ENCODE data around the gene SPAG17.
A peak's percentile ranks its signal among the peaks of the same experiment; 100 is the strongest.
"Not testable (repeated sequence)": the region's sequence is repeated elsewhere in the genome, so short reads cannot be mapped to it uniquely, and the experiment has no call there.

SPAG17 gene

DNA sequence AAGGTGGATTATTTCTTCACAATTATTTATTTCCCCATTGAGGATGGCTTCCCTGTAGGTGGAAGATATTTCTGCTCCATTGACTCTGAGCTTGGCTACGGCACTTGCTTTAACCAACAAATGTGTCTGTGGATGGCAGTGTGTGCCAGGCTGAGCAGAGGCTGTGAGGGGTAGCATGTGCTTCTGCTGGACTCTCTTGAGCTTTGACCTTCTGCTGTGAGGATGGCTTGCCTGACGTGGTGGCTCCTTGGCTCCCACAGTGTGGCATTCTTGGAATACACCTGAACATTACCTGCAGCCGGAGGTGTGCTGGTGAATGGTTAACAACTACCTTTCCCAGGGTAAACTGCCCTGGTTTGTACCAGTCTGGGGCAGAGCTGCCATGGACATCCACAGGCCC, 208.6 kb downstream of the SPAG17 start:
- DNase-seq (ENCODE audit: low read depth, low spot score), result no peak

DNA sequence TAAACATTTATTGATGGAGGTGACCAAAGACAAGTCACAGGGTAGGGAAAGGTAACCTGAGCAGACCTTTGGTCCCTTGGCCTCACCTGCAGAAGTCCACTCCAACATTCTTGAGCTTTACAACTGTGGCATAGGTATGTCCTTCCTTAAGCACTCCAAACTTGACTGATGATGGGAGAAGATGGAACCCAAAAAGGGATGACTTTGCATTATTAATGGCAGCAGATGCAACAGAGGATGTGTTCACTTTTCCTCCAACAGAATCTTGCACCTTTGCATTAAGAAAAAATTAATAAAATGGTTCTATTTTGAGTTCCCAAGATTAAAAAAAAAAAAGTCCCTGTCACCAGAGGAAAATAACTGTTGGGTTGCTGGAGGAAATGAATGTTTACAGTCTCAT, 213.3 kb downstream of the SPAG17 start:
- DNase-seq (ENCODE audit: low read depth, low spot score), result no peak

DNA sequence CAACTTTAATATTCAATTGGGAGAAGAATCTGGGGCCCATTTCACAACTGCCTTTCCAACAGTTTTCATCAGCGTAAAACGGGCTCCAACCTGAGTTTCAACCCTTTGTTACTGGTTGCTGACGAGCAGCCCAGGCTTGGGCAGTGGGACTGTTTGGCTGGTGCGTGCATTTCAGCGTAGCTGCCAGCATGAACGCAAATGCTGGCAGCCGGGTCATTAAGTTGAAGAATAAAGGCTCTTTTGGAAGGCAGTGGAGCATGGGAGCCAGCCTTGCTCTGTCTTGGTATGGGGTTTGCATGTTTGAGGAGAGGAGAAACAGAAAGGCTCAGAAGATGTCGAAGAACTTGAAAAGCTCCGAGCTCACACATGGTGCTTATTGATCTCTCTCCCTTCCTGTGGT, 214.8 kb downstream of the SPAG17 start:
- DNase-seq (ENCODE audit: low read depth, low spot score), result no peak

- DNase-seq (ENCODE audit: low read depth, low spot score), result peak; percentile 39
Observed at GRCh38 chr1:117967881-117968280, 217.1 kb downstream of the SPAG17 start.

DNA sequence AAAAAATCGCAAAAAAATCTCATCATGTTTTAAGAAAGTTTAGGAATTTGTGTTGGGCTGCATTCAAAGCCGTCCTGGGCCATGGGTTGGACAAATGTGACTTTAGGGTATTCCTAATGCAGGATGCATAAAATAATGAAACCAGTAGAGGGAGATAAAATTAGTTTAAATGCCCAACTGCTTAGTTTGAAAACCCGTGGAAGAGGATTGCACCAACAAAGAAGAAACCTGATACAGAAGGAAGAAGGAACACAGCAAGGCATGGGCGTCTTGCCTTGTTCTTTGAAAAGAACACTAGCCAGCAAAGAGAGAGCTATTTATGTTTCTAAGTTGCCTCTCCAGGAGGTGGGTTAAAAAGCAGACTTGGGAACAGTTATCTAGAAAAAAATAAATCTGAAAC, 217.6 kb downstream of the SPAG17 start:
- DNase-seq (ENCODE audit: low read depth, low spot score), result peak; percentile 69

- DNase-seq (ENCODE audit: low read depth, low spot score), result no peak
Observed at GRCh38 chr1:117964290-117965038, 220.6 kb downstream of the SPAG17 start.

GRCh38 chr1:117959364-117959763, 225.7 kb downstream of the SPAG17 start:
- no peak for DNase-seq (ENCODE audit: low read depth, low spot score)

GRCh38 chr1:117952386-117952785, 232.6 kb downstream of the SPAG17 start:
- no peak for DNase-seq (ENCODE audit: low read depth, low spot score)

- no peak for DNase-seq (ENCODE audit: low read depth, low spot score)
Observed at GRCh38 chr1:117942293-117942692, 242.7 kb downstream of the SPAG17 start.

DNA sequence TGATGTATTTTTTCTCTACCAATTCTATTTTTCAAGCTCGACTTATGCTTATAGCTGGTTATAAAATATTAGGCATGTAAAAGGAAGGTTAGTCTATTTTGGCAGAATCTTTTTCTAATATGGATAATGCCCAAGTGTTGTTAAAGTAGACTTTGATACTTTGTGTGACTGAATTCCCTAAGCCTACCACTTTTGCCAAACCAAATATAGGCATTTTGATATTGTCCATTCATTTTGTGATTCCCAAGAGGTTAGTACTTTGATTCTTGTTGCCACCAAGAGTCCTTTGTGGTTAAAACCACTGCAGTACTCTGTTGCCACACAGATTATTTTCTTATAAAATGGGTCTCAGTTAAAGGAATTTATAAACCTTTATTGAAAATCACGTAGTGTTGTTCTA, 251.3 kb downstream of the SPAG17 start:
- no peak for DNase-seq (ENCODE audit: low read depth, low spot score)

- DNase-seq (ENCODE audit: low read depth, low spot score), result no peak
Observed at GRCh38 chr1:117932576-117932975, 252.5 kb downstream of the SPAG17 start.

- DNase-seq (ENCODE audit: low read depth, low spot score), result no peak
Observed at GRCh38 chr1:117930484-117930883, 254.5 kb downstream of the SPAG17 start.

GRCh38 chr1:117930173-117930447, 254.9 kb downstream of the SPAG17 start:
- DNase-seq (ENCODE audit: low read depth, low spot score), result no peak

DNA sequence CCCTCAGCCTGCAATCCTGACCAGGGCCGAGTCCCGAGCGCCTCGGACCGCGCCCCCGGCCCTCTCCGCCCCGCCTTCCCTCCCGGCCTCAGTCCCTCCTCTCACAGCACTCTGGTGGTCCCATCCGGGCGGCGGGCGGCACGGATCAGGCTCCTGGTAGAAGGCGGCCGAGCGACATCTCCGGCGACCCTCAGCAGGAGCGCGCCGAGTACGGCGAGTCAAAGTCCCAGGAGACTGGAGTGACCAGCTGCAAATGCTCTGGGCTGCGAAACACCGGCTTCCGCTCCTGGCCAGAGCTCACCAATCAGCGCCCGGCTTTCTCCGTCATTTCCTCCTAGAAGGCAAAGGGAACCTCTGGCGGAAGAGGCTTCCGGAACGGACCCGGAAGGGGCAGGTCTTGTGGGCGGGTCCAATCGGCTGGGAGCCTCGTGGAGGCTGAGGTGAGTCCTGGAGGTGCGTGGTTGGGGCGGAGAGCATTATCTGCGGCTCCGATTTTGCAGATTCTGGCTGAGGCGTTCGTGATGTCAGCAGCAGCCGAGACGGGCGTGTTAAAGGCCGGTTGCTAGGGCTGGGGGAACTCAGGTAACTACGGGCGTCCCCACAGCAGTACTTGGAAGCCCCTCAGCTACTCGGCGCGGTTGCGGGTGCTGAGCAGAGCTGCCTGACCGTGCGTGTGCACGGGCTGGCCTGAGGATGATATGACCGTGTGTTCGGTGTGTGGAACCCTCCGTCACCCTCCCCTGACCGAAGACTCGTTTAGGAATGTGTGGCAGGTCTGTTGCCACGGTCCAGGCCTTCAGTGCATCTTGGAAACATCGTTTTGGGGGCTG, 255.5 kb downstream of the SPAG17 start, which contains the start of the genes GDAP2 and WDR3:
TSS of gene GDAP2 (minus strand) at position 279 of the 830 bp plus-strand sequence. CDS start 9,264 bp downstream, outside the sequence.
TSS of gene WDR3 (plus strand) at position 397 of the 830 bp plus-strand sequence. CDS start 3,581 bp downstream, outside the sequence.
- DNase-seq (ENCODE audit: low read depth, low spot score), result peak; percentile 91

- DNase-seq (ENCODE audit: low read depth, low spot score), result peak; percentile 18
Observed at GRCh38 chr1:117928881-117929342, 256.1 kb downstream of the SPAG17 start.

- no peak for DNase-seq (ENCODE audit: low read depth, low spot score)
Observed at GRCh38 chr1:117925981-117926380, 259.0 kb downstream of the SPAG17 start.

DNA sequence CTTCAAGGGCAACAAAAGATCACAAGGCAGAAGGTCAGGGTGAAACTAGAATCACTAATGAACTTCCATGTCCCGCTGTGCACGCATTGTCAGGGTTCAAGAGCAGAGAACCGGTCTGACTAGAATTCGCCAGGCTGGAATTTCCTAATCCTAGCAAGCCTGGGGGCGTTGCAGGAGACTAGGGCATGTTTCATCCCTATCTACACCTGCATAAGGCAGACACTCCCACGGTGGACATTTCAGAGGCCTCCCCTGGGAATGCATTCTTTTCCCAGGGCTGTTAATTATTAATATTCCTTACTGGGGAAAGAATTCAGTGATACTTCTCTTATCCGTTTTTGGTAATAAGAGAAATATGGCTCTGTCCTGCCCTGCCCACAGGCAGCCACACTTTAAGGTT, 262.3 kb downstream of the SPAG17 start:
- DNase-seq (ENCODE audit: low read depth, low spot score), result not testable (repeated sequence)

GRCh38 chr1:117921991-117922390, 263.0 kb downstream of the SPAG17 start:
- no peak for DNase-seq (ENCODE audit: low read depth, low spot score)

- DNase-seq (ENCODE audit: low read depth, low spot score), result no peak
Observed at GRCh38 chr1:117919376-117919775, 265.7 kb downstream of the SPAG17 start.

DNA sequence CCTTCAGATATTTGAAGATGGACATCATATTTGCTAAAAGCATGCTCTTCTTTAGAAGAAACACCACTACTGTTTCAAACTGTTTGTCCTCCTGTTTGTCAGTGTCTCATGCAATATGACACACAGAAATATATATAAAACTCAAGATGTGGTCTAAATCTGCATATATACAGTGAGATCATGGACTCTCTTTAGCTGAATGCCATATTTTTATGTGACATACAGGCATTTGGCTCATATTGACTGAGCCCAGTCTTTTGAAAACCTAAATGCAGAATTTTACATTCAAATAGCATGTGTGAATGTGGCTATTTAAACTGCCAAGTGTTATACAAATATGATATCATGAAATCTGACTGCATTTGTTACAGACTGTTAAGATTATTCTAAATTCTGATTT, 274.0 kb downstream of the SPAG17 start:
- DNase-seq (ENCODE audit: low read depth, low spot score), result no peak

GRCh38 chr1:117905019-117905418, 280.0 kb downstream of the SPAG17 start:
- no peak for DNase-seq (ENCODE audit: low read depth, low spot score)

DNA sequence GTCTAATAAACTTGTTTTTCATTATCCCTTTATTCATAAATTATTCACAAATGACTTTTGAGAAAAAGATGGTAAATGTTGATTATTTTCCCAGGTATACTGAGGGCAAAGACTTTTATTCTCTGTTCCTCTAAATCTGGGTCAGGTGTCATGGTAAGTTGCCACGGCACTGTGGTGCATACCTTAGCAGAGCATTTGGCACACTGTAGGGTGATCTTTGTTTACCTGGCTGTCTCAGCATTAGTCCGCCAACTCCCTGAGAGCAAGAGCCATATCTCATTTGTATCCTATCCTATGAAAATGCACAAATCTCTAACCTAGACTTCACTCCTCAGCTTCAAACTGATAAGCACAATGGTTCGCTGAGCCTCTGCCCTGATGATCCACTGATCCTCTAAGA, 280.5 kb downstream of the SPAG17 start:
- no peak for DNase-seq (ENCODE audit: low read depth, low spot score)
